Fibroblast of skin of left biceps (primary cell): ENCODE results near the gene AKAP1.
"Not testable (repeated sequence)": the region's sequence is repeated elsewhere in the genome, so short reads cannot be mapped to it uniquely, and the experiment has no call there.

Experiments
- DNase-seq, 2 experiments: peaks; one replicate each; pipeline ENCODE4 v3.0.0-alpha.2; 2013; ENCODE audit warnings: low read depth in 2 of 2

Gene AKAP1

DNA sequence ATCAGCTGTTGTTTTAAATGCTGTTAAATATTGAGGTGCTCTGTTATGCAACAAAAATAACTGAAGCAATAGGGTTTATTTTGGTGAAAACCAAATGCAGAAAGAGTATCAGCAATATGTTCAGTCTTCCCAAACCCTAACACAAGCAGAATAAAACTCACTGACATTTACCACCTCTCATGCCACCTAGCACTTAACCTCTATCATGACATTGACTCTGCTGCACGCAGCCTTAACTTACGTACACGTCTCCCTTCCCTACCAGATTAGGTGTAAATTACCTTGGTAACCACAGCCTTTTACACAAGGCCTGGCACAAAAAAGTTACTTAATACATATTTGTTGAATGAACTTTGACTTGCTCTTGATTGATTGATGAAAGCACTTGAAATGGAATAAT, 9.9 kb upstream of the AKAP1 start:
- no peak for DNase-seq

GRCh38 chr17:57075785-57076184, 9.3 kb upstream of the AKAP1 start:
- no peak for DNase-seq

DNA sequence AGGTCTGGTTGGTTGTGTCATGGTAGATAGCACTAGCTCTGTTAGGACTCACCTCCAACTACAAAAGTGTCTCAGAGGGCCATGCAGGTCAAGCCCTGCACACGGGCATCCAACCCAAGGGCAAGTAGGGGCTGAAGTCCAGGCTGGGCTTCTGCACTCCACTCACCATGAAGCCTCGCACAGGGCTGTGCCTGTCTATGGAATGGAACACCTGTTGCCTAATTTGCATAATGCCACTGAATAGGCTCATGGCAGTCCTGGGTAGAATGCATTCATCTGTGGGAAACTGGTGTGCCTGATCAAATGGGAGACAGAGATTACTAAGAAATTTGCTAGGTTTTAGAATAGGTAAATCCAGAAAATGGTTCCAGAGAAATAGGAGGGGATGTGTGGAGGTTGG, 8.0 kb upstream of the AKAP1 start:
- no peak for DNase-seq

- DNase-seq: no peak
These were observed 6.8 kb upstream of the AKAP1 start for GRCh38 chr17:57078274-57078673.

DNA sequence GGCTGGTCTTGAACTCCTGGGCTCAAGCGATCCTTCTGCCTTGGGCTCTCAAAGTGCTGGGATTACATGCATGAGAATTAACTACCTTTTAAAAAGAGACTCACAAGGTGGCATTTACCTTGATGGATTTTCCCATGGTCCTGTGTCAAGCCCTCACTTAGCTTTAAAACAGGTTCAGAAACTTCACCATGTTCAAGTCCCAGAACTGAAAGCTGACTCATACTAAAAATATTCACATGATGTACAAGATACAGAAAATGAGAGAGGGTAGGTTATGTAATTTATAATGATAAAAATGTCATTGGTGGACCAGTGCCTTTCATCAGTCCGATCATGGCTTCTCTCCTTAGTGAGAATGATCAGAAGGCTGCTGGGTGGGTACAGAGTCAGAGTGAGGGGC, 4.3 kb upstream of the AKAP1 start:
- DNase-seq: no peak

- no peak for DNase-seq
These were observed 2.6 kb upstream of the AKAP1 start for GRCh38 chr17:57082441-57082840.

DNA sequence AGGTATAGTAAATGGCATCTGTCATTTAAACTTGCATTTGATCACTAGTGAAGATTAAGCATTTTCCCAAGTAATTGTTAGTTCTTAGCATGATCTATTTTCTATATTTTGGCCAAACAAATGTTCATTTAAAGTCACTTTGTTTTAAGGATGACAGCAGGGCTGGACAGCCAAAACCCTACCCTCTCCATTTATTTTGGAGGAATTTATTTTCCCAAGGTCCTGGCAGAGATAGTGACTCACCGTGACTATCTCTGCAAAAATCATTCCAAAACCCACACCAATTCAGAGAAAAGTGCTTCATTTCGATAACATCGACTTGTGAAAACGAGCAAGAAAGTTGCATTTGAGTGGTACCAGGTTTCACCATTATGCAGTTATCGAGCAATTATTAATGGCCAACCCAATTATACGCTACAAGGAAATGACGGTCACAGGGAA, 665 bp upstream of the AKAP1 start:
- DNase-seq: peak in 1 of 2 experiments; percentile 2

DNA sequence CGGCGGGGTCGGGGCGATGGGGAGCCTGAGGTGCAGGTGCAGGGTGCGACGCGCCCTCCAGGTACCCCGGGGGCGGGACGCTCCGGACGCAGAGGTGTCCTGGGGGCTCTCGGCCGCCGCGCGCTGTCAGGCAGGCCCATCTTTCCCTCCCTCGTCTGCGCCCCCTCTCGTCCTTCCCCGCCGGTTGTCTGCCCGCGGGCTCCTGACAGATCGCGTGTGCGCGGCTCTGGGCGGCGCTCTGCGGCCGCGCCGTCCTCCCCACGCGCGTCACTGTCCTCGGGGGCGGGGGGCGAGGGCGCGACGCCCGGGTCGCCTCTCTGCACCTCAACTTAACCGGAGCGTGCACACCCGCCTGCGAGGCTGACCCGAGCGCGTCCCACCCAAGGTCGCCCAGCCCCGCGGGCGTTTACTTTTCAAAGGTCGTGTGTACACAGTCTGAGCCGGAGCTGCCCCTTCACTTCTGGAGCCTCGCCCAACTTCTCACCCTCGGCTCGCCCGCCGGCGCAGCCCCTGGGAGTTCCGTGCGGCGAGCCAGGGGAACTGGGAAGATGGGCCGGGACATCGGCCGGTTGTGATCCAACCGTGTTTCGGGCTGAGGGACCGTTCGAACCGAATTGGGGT, 512 bp downstream of the AKAP1 start:
- no peak for DNase-seq

DNA sequence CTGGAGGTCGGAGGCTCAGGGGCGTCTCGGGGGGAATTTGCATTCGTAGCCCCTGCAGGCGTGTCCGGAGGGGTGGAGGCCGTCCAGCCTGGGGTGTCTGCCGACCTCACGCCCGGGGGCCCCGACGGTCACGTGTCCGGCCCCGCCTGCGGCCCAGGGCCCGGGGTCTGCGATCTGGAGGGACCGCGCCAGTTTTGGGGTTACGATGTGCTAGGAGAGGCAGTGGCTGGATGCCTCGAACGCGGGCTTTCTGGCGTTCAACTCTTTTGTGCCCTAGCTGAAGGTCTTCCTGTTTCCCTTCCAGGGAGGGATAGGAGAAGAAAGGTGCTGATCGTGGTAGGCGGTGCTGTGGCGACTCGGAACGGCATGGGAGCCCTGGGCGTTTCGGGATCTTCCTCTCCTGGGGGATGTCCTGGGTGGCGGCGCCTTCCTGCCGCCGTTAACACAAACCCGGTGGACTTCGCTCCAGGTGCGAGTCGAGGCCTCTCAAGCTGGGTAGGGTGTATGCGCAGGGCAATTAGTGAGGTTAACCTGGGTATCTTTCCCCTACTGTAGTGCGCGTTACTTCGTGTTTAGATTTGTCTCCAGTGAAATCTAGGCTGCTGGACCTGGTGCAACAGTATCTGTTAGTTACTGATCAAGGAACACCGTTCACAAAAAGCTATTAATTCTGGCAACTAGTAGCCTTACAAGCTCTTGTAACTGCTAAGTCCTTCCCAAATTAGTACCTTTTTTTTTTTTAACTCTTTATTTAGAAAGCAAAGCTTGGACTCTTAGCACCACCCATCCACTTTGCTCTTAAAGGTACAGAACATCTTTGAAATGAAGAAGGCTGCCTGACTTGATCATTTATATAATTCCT, 1.3 kb downstream of the AKAP1 start:
- no peak for DNase-seq

DNA sequence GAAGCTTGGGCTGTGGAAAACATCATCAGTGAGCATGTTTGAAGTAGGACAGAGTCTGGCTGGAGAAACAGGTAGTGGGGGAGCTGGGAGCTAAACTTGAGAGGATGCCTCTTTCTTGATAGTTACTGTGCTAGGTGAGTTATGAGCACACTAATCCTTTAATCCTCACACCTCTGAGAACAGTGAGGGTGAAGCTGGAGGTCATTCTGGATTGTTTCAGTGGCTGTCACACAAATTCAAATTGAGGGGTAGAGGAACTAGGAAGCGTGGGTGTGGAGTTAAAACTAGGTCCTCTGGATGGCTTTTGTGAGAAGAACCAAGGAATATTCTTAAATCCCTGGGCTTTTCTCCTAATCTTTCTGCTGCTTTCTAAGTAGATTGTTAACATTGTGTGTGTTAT, 3.3 kb downstream of the AKAP1 start:
- DNase-seq: no peak

DNA sequence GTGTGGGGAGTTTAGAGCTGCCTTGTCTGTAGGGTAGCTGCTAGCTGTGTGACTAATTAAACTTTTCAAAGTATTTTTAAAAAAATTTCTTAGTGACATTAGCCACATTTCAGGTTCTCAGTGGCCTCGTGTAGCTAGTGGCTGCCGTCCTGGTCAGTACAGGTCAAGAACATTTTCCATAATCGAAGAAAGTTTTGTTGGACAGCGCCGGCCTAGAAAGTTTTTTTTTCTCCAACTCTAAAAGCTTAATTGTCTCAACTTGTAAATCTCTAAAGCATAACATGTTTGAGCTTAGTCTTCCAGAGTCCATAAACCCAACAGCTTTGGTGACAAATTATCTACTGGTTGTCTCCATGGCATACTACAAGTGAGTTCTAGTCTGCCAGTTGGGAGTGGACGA, 4.3 kb downstream of the AKAP1 start:
- DNase-seq: no peak

DNA sequence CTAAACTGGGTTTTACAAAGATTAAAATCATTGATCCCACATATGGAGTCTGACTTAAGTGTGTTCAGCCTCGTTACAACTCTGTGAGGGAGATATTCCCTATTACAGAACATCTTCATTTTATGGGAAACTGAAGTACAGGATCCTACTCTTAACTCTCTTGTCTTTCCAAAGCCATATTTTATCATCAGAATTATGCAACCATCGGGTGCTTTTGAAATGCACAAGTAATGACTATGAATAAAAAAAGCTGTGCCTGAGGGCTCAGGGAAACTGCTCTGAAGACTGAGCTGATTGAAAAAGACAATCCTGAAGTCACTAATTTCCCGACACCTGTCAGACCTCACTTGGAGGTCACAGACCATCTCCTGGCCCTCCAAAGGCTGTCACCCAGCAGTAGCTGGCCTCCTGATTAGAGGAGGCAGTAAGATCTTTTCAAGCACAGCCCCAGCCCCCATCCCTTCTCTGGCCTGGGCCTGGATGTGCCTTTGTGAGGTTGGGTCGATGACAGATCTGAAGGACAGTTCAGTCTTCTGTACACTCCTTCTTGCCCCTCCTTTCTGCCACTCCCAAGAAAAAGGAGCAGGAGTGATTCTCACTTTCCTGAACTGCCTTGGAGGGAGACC, 5.6 kb downstream of the AKAP1 start:
- no peak for DNase-seq

- DNase-seq: no peak
These were observed 6.2 kb downstream of the AKAP1 start for GRCh38 chr17:57091186-57091618.

DNA sequence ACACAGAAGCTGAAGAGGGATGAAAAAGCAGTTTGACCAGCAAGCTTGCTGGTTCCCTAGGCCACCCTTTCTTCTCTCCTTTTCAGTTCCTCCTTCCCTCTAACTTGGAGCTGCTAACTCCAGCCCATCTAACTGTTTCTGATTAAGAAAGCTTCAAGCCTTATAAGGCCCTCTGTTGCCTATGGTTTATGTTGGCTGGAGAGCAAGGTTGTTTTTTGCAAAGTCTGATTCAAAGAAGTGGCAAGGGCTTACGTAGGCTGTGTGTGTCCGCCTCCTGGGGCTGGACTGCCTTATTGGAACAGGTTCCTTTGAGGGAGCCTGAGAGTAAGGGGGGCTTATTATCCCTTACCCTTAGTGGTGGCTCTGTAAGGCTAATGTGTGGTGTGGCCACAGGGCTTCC, 7.1 kb downstream of the AKAP1 start:
- peak; percentile 21 to 23 for DNase-seq

GRCh38 chr17:57092779-57093178, 7.7 kb downstream of the AKAP1 start:
- no peak for DNase-seq

DNA sequence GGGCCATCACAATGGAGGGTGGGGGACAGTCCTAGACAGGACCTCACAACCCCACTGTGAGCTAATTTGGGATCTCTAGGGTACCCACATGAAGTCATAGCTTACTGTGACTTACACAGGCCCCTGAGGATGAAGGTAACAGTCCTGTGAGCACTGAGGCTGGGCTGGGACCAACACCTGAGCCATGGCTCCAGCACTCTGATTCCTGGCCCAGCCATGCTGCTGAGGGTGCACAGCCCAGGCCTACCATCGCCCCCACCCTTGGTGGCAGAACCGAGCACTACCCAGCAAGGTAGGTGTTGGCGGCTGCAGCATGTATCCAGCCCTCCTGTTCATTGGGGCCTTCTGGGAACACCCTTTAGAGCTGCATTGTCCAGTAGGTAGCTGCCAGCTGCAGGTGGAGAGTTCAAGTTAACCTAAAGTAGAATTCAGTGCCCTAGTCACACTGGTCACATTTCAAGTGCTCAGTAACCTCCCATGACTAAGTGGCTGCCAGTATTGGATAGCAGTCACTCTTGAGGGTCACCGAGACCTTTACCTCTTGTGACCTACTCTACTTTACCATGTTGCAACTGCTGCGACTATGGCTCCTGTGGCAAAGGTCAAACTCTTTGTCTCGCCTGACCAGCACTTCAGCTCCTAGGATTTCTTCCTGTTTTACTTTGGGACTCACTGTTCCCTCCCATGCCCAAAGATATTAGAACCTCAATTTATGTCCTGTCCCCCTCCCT, 11.6 kb downstream of the AKAP1 start:
- DNase-seq: no peak

GRCh38 chr17:57097832-57098421, 12.9 kb downstream of the AKAP1 start:
- DNase-seq: no peak

- no peak for DNase-seq
These were observed 14.1 kb downstream of the AKAP1 start for GRCh38 chr17:57099165-57099564.

GRCh38 chr17:57102122-57102521, 17.1 kb downstream of the AKAP1 start:
- no peak for DNase-seq

DNA sequence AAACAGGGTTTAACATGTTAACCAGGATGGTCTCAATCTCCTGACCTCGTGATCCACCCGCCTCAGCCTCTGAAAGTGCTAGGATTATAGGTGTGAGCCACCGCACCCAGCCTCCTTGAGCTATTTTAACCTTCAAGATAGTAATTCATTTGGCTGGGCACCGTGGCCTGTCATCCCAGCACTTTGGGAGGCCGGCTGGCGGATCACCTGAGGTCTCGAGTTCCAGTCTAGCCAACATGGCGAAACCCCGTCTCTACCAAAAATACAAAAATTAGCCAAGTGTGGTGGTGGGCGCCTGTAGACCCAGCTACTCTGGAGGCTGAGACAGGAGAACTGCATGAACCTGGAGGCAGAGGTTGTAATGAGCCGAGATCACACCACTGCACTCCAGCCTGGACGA, 17.6 kb downstream of the AKAP1 start:
- DNase-seq: not testable (repeated sequence)

DNA sequence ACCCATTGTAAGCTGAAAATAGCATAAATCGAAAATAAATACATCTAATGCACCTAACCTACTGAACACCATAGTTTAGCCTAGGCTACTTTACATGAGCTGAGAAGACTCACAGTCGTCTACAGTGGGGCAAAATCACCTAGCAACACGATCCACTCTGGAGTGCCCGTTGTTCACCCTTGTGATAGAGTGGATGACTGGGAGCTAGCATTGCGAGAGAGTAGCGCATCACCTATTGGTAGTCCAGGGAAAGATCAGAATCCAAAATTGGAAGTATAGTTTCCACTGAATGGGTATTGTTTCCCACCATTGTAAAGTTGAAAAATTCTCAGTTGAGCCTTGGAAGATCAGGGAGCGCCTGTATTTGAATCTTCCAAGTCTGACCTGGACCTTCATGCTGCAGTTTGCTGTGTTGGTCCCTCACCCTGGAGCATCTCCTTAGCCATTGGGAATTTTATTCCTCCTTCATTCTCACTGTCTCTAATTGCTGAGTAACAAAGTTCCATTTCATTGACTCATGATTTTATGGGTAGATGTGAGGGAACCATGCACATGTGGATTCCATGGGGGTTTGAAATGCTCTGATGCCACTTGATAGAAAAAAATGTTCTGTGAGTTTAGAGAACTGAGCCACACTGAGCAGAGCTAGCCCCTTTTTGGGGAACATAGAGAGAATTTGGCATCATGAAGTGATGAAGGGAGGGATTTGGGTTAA, 19.6 kb downstream of the AKAP1 start:
- DNase-seq: peak in 1 of 2 experiments; percentile 22
